Endothelial cell of umbilical vein (primary cell): ENCODE data around the gene DPP6. TPM values are rescaled to one million over a fixed set of nuclear protein-coding genes. Genes with fewer than 3 reads are reported as not detected.

Experiments
- BruUV-seq: library from RNA; stranded (reverse); fragments of 400-500 nt; replicated peaks from 2 replicates; lab custom pipeline; 2021; lab: Mats Ljungman, UMichigan
- CTCF ChIA-PET: fragments of 300-600, 350-600 bp; sonication (Branson Sonifier 250); formaldehyde crosslinking; loops from one replicate; lab custom pipeline; 2021; ENCODE audit warnings: antibody characterized with exemption, inconsistent platforms; lab: Charles Lee
- POLR2A ChIA-PET: fragments of 300-600, 350-600 bp; sonication (Branson Sonifier 250); formaldehyde crosslinking; loops from one replicate; lab custom pipeline; 2021; ENCODE audit warnings: antibody characterized with exemption, inconsistent platforms; lab: Charles Lee
- DNase-seq: peaks from one replicate; pipeline ENCODE4 v3.0.0-alpha.2; 2011; ENCODE audit warnings: low read depth, low spot score
- FAIRE-seq: peaks from 2 replicates; lab custom pipeline; 2011; peaks lifted over from hg19 to GRCh38; lab: Jason Lieb, UNC
- H2AFZ ChIP-seq: 2 replicates; pipeline ENCODE4 v1.6.0; 2012; ENCODE audit warnings: low read depth, low read length, control low read depth, inconsistent platforms
- H3K27ac ChIP-seq: 2 replicates; pipeline ENCODE4 v1.5.1; 2011; ENCODE audit warnings: low read depth, mild to moderate bottlenecking, control low read depth, low read length, moderate library complexity; ENCODE audit not compliant: insufficient read depth
- H3K27me3 ChIP-seq, 2 experiments: 2 replicates each; pipeline versions ENCODE4 v1.6.0 to v1.6.1; 2011; ENCODE audit warnings: low read length in 2 of 2, mixed read lengths in 1 of 2; ENCODE audit not compliant: control insufficient read depth in 2 of 2, insufficient read depth in 2 of 2
- H3K36me3 ChIP-seq, 2 experiments: 2 replicates in 1 of 2; 3 replicates in 1 of 2; pipeline ENCODE4 v1.5.1; 2011; ENCODE audit warnings: low read length in 2 of 2, mild to moderate bottlenecking in 1 of 2, moderate library complexity in 1 of 2; ENCODE audit not compliant: control insufficient read depth in 2 of 2, insufficient read depth in 2 of 2; ENCODE audit errors: extremely low read depth in 1 of 2
- H3K4me1 ChIP-seq: 3 replicates; pipeline ENCODE4 v1.5.1; 2011; ENCODE audit warnings: mild to moderate bottlenecking, low read length; ENCODE audit not compliant: control insufficient read depth, insufficient read depth; ENCODE audit errors: extremely low read depth
- H3K4me2 ChIP-seq: 2 replicates; pipeline ENCODE4 v1.6.1; 2011; ENCODE audit warnings: low read length, control low read depth, mixed read lengths; ENCODE audit not compliant: insufficient read depth
- H3K4me3 ChIP-seq, 3 experiments: fragments of 200-600 bp in 1 of 3; sonication (generic), shearing (Covaris generic) in 1 of 3; replicated peaks in 1 of 3; 2 replicates each; pipeline ENCODE4 v1.5.1; 2011 to 2016; ENCODE audit warnings: control low read depth in 3 of 3, low read length in 3 of 3, mild to moderate bottlenecking in 2 of 3, inconsistent platforms in 1 of 3, low read depth in 1 of 3, moderate library complexity in 1 of 3; ENCODE audit not compliant: insufficient read depth in 1 of 3
- H3K79me2 ChIP-seq: 2 replicates; pipeline ENCODE4 v1.6.0; 2012; ENCODE audit warnings: low read length, inconsistent platforms; ENCODE audit not compliant: control insufficient read depth, insufficient read depth
- H3K9ac ChIP-seq: replicated peaks from 2 replicates; pipeline ENCODE3; 2011; ENCODE audit warnings: low read length, control low read depth; ENCODE audit not compliant: insufficient read depth; ENCODE audit errors: extremely low read depth
- H3K9me1 ChIP-seq: replicated peaks from 3 replicates; pipeline ENCODE4 v1.6.0; 2011; ENCODE audit warnings: mild to moderate bottlenecking, low read length; ENCODE audit not compliant: control insufficient read depth, insufficient read depth; ENCODE audit errors: extremely low read depth
- H3K9me3 ChIP-seq: replicated peaks from 2 replicates; pipeline ENCODE4 v1.5.1; 2012; ENCODE audit warnings: low read length, inconsistent platforms; ENCODE audit not compliant: control insufficient read depth, insufficient read depth
- H4K20me1 ChIP-seq: replicated peaks from 2 replicates; pipeline ENCODE3; 2011; ENCODE audit warnings: mild to moderate bottlenecking, low read length; ENCODE audit not compliant: control insufficient read depth, insufficient read depth; ENCODE audit errors: extremely low read depth
- CTCF ChIP-seq, 2 donors: IDR thresholded peaks; 1 replicate in 1 of 2; 2 replicates in 1 of 2; pipeline ENCODE4 v1.5.1; 2011; ENCODE audit warnings: low read length in 2 of 2, mild to moderate bottlenecking in 2 of 2, moderate library complexity in 2 of 2, control low read depth in 1 of 2, inconsistent platforms in 1 of 2, low read depth in 1 of 2; ENCODE audit not compliant: insufficient read depth in 1 of 2; ENCODE audit errors: extremely low read depth in 1 of 2
- EZH2 ChIP-seq: IDR thresholded peaks from 2 replicates; pipeline ENCODE4 v1.6.1; 2012; ENCODE audit warnings: borderline replicate concordance, low read depth, mild to moderate bottlenecking, moderate library complexity, low read length, inconsistent platforms; ENCODE audit not compliant: severe bottlenecking
- FOS ChIP-seq: IDR thresholded peaks from 2 replicates; pipeline ENCODE4 v1.6.1; 2011; ENCODE audit warnings: mild to moderate bottlenecking, low read length, moderate library complexity, borderline replicate concordance; ENCODE audit not compliant: insufficient read depth
- GATA2 ChIP-seq: IDR thresholded peaks from 2 replicates; pipeline ENCODE4 v1.7.0; 2011; ENCODE audit warnings: low read depth, mild to moderate bottlenecking, moderate library complexity, mixed read lengths, low read length; ENCODE audit not compliant: insufficient read length, insufficient read depth
- JUN ChIP-seq: IDR thresholded peaks from 2 replicates; pipeline ENCODE4 v1.6.1; 2011; ENCODE audit warnings: borderline replicate concordance, low read depth; ENCODE audit not compliant: insufficient read length, insufficient read depth
- MAX ChIP-seq: IDR thresholded peaks from 2 replicates; pipeline ENCODE4 v1.6.1; 2011; ENCODE audit not compliant: insufficient read depth, insufficient read length
- MYC ChIP-seq: IDR thresholded peaks from one replicate; pipeline ENCODE4 v1.6.1; 2011; ENCODE audit warnings: mild to moderate bottlenecking, low read depth, low read length
- POLR2A ChIP-seq: IDR thresholded peaks from 2 replicates; pipeline ENCODE4 v1.6.1; 2012; ENCODE audit warnings: low read depth, mild to moderate bottlenecking, control low read depth, low read length
- POLR2AphosphoS5 ChIP-seq: IDR thresholded peaks from 2 replicates; pipeline ENCODE4 v1.6.1; 2012; ENCODE audit warnings: low read depth, mild to moderate bottlenecking, control low read depth, low read length, moderate library complexity; ENCODE audit not compliant: insufficient read depth
- dilution Hi-C: fragments of 300-500 bp; cut with MboI; formaldehyde crosslinking; loops from one replicate; pipeline ENCODE4 v1.15.0; 2019; ENCODE audit warnings: low sequenced_read_pairs; ENCODE audit not compliant: extremely low pct_ligation_motif_present
- intact Hi-C: fragments of 100-400 bp; cut with micrococcal nuclease; formaldehyde crosslinking; loops from one replicate; pipeline ENCODE4 v1.10.0; 2022
- polyA plus RNA-seq, 4 experiments: library from polyadenylated mRNA; depleted of rRNA in 3 of 4; stranded (reverse) in 3 of 4; unstranded in 1 of 4; fragments of >200 nt; gene quantifications; 2 replicates each; pipeline versions ENCODE4 v1.2.1 to v1.2.3, GENCODE V29; 2011 to 2012; ENCODE audit warnings: missing spikeins in 1 of 4
- total RNA-seq: library from RNA; stranded (reverse); gene quantifications from 2 replicates; pipeline ENCODE4 v1.2.3, GENCODE V29; 2021

Gene DPP6
- total and polyA plus RNA-seq, 2 donors (not counting 3 experiments of a cell fraction or from before 2014, with no cell fraction given) = not detected

DNA sequence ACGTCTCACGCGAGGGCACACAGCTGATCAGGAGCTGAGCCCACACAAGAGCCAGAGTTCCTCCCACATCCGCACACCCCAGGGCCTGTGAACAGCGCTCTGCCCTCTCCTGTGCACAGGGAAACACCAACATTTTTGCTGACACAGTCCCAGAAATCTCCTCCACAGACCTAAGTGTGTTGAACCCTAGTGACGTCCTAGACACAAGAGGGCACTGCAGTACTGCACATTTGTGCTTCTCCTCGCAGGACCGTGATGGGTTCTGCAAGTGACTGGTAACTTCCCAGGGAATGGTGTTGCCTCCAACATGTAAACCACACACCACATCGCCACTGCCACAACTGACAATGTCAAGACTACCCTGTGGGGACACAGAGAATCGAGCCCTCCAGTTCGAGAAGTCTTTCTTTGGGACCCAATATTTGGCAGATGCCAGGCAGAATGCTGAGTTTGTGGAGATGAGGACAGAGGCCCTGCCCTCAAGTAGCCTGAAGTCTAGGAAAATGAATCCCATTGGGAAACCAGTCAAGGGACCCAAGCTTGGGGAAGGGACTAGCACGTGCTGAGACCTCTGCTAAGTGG lies 780.5 kb downstream of the DPP6 start:
- no peaks in the 10 kb centered on the region for H4K20me1 ChIP-seq
- H3K79me2 ChIP-seq = no peaks in the 10 kb centered on the region
- no peaks in the 10 kb centered on the region for H3K36me3 ChIP-seq
- CTCF ChIA-PET = no interaction called here
- DNase-seq (no peak), FAIRE-seq (no peak)
- POLR2A ChIA-PET = no interaction called here
- TF ChIP-seq FOS = no peak
- TF ChIP-seq EZH2 = no peak
- no peak for TF ChIP-seq JUN
- TF ChIP-seq POLR2A = no peak
- TF ChIP-seq MYC = no peak
- TF ChIP-seq POLR2AphosphoS5 = no peak
- no peak for TF ChIP-seq MAX
- no peak for TF ChIP-seq GATA2
- no peak for TF ChIP-seq CTCF (IDR thresholded peaks at IDR 0.05; ENCODE audit: extremely low read depth in 1 of 2, insufficient read depth in 1 of 2, low read depth in 1 of 2, low read length in 2 of 2)
- no peak overlapping the region for H3K27ac ChIP-seq
- no peaks in the 10 kb centered on the region for H3K27me3 ChIP-seq
- no peaks in the 10 kb centered on the region for H3K9me1 ChIP-seq
- H3K9me3 ChIP-seq = peaks cover 4% of the 10 kb centered on the region
- no peak overlapping the region for H3K4me3 ChIP-seq
- intact Hi-C loops = no loop called here
- H3K9ac ChIP-seq = no peak overlapping the region
- no TSS peak for BruUV-seq
- H3K4me1 ChIP-seq = no peaks in the 10 kb centered on the region
- dilution Hi-C loops = no loop called here
- no peak overlapping the region for H2AFZ ChIP-seq
- no peak overlapping the region for H3K4me2 ChIP-seq
